ENCODE data around the gene RNGTT.
A peak's percentile ranks its signal among the peaks of the same experiment; 100 is the strongest.

Gene RNGTT

DNA sequence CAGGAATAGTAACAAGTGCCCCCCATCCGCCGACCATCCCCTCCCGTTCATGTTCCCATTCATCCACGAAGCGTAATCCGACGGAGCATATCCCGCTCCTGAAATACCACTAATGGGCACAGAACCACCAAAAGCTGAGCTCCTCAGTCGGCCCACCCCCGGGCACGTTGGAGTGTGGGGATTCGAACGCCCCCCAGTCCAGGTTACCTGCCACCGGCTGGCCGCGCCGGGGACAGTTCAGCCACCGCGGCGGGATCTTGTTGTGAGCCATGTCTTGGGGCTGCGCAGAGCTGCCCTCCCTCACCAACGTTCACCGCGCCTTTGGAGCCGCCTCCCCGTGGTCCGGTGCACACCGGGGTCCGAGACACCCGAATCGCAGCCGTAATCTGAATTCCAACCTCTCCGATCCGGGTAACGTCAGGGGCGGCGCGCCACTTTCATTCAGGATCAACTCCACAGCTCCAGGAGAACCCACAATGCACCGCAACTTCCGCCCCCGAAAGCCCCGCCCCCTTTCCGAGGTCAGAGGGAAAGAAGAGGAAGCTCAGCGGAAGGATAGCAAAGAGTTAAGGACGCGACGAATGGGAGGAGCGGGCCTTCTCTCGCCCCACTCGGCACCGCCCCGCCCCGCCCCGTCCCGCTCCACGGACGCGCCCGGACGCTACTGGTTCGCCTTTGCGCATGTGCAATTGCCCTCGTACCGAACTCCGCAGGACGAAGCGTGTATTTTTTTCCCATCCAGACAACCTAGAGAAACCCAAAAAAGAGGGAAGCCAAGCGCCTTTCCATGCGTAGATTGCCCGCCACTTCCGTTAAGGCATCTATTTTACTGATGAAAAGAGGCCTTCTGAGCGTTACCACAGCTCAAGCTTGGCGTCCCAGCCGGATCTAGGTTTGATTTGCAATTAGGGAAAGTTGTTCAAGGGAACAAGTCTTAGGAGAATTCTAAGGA, at the start of gene RNGTT:
TSS of gene RNGTT (minus strand) at position 480 of the 952 bp plus-strand sequence. CDS start at position 271, 209 bp downstream.
- Histone ChIP-seq H3K4me3 (ENCODE audit: low read depth in 1 of 2, low read length in 2 of 2) (peak within 1 kb of the TSS; percentile 88 to 99), H3K4me1 (ENCODE audit: control insufficient read depth in 1 of 2, insufficient read depth in 2 of 2, low read length in 2 of 2) (peaks cover 7 to 15% of the 10 kb centered on the region in 2 donors), H3K9me3 (ENCODE audit: control insufficient read depth in 1 of 2, low read length in 2 of 2) (no peaks in the 10 kb centered on the region), H3K36me3 (ENCODE audit: control insufficient read depth in 1 of 2, insufficient read depth in 2 of 2, low read length in 2 of 2) (no peaks in the 10 kb centered on the region), H3K27ac (ENCODE audit: low read depth, low read length) (peak within 1 kb of the TSS; percentile 63), H3K27me3 (ENCODE audit: control insufficient read depth in 1 of 2, insufficient read depth in 2 of 2, low read length in 2 of 2) (no peaks in the 10 kb centered on the region), H3K9ac (ENCODE audit: low read depth in 1 of 2, low read length in 2 of 2) (peak within 1 kb of the TSS; percentile 96 to 97)

- Histone ChIP-seq H3K9ac (ENCODE audit: low read depth in 1 of 2, low read length in 2 of 2) (no peak overlapping the region), H3K36me3 (ENCODE audit: control insufficient read depth in 1 of 2, insufficient read depth in 2 of 2, low read length in 2 of 2) (no peaks in the 10 kb centered on the region), H3K27me3 (ENCODE audit: control insufficient read depth in 1 of 2, insufficient read depth in 2 of 2, low read length in 2 of 2) (no peaks in the 10 kb centered on the region), H3K4me3 (ENCODE audit: low read depth in 1 of 2, low read length in 2 of 2) (no peak overlapping the region), H3K9me3 (ENCODE audit: control insufficient read depth in 1 of 2, low read length in 2 of 2) (no peaks in the 10 kb centered on the region), H3K27ac (ENCODE audit: low read depth, low read length) (no peak overlapping the region), H3K4me1 (ENCODE audit: control insufficient read depth in 1 of 2, insufficient read depth in 2 of 2, low read length in 2 of 2) (peaks cover 16 to 26% of the 10 kb centered on the region in 2 donors)
Observed at GRCh38 chr6:89011436-89011835, 48.0 kb upstream of the RNGTT start.

- no peaks in the 10 kb centered on the region for H3K27me3 ChIP-seq (ENCODE audit: control insufficient read depth in 1 of 2, insufficient read depth in 2 of 2, low read length in 2 of 2)
- H3K9me3 ChIP-seq (ENCODE audit: control insufficient read depth in 1 of 2, low read length in 2 of 2): no peaks in the 10 kb centered on the region
- H3K27ac ChIP-seq (ENCODE audit: low read depth, low read length): no peak overlapping the region
- no peaks in the 10 kb centered on the region for H3K36me3 ChIP-seq (ENCODE audit: control insufficient read depth in 1 of 2, insufficient read depth in 2 of 2, low read length in 2 of 2)
- H3K4me1 ChIP-seq (ENCODE audit: control insufficient read depth in 1 of 2, insufficient read depth in 2 of 2, low read length in 2 of 2): peaks cover 16 to 26% of the 10 kb centered on the region in 2 donors
- H3K9ac ChIP-seq (ENCODE audit: low read depth in 1 of 2, low read length in 2 of 2): no peak overlapping the region
- no peak overlapping the region for H3K4me3 ChIP-seq (ENCODE audit: low read depth in 1 of 2, low read length in 2 of 2)
Observed at GRCh38 chr6:89010825-89011224, 47.4 kb upstream of the RNGTT start.

DNA sequence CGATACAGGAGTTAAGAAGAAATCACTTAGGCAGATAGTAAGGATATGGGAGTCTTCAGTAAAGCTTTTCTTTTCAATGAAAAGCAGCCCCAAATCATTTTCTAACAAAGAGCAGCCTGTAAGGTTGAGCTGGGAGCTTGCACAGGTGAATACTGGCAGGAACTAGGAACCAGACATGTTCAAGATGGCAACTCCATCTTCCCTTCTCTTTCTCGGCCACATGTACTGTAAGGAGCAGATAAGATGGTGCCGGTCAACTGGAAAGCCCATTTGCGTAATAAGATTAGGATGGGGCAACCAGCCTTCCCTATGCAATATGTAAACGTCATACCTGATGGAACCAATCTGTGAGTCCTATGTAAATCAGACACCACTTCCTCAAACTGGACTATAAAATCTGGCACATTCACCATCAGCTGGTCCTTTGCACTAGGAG, 46.2 kb upstream of the RNGTT start:
- no peaks in the 10 kb centered on the region for H3K9me3 ChIP-seq (ENCODE audit: control insufficient read depth in 1 of 2, low read length in 2 of 2)
- H3K4me3 ChIP-seq (ENCODE audit: low read depth in 1 of 2, low read length in 2 of 2): no peak overlapping the region
- H3K27me3 ChIP-seq (ENCODE audit: control insufficient read depth in 1 of 2, insufficient read depth in 2 of 2, low read length in 2 of 2): no peaks in the 10 kb centered on the region
- no peak overlapping the region for H3K27ac ChIP-seq (ENCODE audit: low read depth, low read length)
- no peaks in the 10 kb centered on the region for H3K36me3 ChIP-seq (ENCODE audit: control insufficient read depth in 1 of 2, insufficient read depth in 2 of 2, low read length in 2 of 2)
- no peak overlapping the region for H3K9ac ChIP-seq (ENCODE audit: low read depth in 1 of 2, low read length in 2 of 2)
- H3K4me1 ChIP-seq (ENCODE audit: control insufficient read depth in 1 of 2, insufficient read depth in 2 of 2, low read length in 2 of 2): peaks cover 16 to 26% of the 10 kb centered on the region in 2 donors

DNA sequence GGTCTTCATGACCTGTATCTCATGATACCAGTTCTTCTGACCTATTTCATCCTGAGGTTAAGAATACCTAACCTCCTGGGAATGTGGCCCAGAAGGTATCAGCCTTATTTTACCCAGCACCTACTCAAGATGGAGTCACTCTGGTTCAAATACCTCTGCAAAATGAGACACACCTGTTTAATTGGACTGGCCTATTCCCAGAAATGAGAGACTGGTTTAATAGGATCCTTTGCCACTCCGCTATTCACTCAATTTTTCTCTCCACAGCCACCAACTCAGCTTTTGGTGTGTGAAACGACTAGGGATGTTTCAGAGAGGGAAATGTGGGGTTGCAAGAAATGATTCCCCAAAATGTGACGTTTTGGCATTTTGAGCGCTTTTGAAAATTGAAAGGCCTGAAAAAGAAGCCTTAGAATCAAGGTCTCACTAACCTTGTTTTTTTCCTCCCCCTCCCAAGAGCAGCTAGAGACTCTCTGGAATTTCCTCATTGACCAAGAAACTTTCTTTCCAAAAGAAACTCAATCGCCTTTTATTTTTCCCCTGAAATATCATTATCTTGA, 45.5 kb upstream of the RNGTT start:
- no peaks in the 10 kb centered on the region for H3K27me3 ChIP-seq (ENCODE audit: control insufficient read depth in 1 of 2, insufficient read depth in 2 of 2, low read length in 2 of 2)
- no peaks in the 10 kb centered on the region for H3K9me3 ChIP-seq (ENCODE audit: control insufficient read depth in 1 of 2, low read length in 2 of 2)
- H3K36me3 ChIP-seq (ENCODE audit: control insufficient read depth in 1 of 2, insufficient read depth in 2 of 2, low read length in 2 of 2): no peaks in the 10 kb centered on the region
- H3K27ac ChIP-seq (ENCODE audit: low read depth, low read length): no peak overlapping the region
- peaks cover 16 to 26% of the 10 kb centered on the region in 2 donors for H3K4me1 ChIP-seq (ENCODE audit: control insufficient read depth in 1 of 2, insufficient read depth in 2 of 2, low read length in 2 of 2)
- no peak overlapping the region for H3K9ac ChIP-seq (ENCODE audit: low read depth in 1 of 2, low read length in 2 of 2)
- H3K4me3 ChIP-seq (ENCODE audit: low read depth in 1 of 2, low read length in 2 of 2): no peak overlapping the region

DNA sequence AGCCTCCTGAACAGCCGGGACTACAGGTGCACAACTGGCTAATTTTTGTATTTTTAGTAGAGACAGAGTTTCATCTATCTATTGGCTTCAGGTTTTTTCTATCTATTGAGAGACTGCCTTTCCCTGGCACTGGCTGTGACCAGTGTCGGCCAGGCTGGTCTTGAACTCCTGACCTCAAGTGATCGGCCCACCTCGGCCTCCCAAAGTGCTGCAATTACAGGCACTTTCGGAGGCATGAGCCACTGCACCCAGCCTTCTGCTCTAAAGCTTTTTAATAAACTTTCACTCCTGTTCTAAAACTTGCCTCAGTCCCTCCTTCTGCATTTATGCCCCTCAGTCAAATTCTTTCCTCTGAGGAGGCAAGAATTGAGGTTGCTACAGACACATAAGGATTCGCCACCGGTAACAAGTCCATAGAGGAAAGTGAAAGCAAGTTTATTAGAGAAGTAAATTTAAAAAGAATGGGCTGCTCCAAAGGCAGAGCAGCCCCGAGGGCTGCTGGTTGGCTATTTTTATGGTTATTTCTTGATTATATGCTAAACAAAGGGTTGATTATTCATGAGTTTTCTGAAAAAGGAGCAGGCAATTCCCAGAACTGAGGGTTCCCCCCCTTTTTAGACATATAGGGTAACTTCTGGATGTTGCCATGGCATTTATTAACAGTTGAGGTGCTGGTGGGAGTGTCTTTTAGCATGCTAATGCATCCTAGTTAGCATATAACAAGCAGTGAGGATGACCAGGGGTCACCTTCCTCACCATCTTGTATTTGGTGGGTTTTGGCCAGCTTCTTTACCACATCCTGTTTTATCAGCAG, 44.8 kb upstream of the RNGTT start:
- H3K4me1 ChIP-seq (ENCODE audit: control insufficient read depth in 1 of 2, insufficient read depth in 2 of 2, low read length in 2 of 2): peaks cover 14 to 23% of the 10 kb centered on the region in 2 donors
- H3K27ac ChIP-seq (ENCODE audit: low read depth, low read length): no peak overlapping the region
- no peaks in the 10 kb centered on the region for H3K36me3 ChIP-seq (ENCODE audit: control insufficient read depth in 1 of 2, insufficient read depth in 2 of 2, low read length in 2 of 2)
- H3K27me3 ChIP-seq (ENCODE audit: control insufficient read depth in 1 of 2, insufficient read depth in 2 of 2, low read length in 2 of 2): no peaks in the 10 kb centered on the region
- no peaks in the 10 kb centered on the region for H3K9me3 ChIP-seq (ENCODE audit: control insufficient read depth in 1 of 2, low read length in 2 of 2)
- peak overlapping the region; percentile 2 to 32 for H3K4me3 ChIP-seq (ENCODE audit: low read depth in 1 of 2, low read length in 2 of 2)
- no peak overlapping the region for H3K9ac ChIP-seq (ENCODE audit: low read depth in 1 of 2, low read length in 2 of 2)

GRCh38 chr6:89007209-89008000, 44.0 kb upstream of the RNGTT start:
- H3K27ac ChIP-seq (ENCODE audit: low read depth, low read length): no peak overlapping the region

DNA sequence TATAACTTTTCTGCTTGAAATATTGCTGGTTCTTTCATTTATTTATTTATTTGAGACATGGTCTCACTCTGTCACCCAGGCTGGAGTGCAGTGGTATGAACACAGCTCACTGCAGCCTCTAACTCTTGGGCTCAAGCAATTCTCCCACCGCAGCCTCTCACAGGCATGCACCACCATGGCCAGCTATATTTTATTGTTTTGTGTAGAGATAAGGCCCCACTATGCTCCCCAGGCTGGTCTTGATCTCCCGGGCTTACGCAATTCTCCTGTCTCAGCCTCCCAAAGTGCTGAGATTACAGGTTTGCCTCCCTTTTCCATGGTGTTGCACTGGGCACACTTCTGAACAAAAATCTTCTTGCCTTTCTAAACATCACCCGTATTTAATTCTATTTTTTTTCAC, 39.1 kb upstream of the RNGTT start:
- Histone ChIP-seq H3K9ac (ENCODE audit: low read depth in 1 of 2, low read length in 2 of 2) (no peak overlapping the region), H3K27me3 (ENCODE audit: control insufficient read depth in 1 of 2, insufficient read depth in 2 of 2, low read length in 2 of 2) (no peaks in the 10 kb centered on the region), H3K36me3 (ENCODE audit: control insufficient read depth in 1 of 2, insufficient read depth in 2 of 2, low read length in 2 of 2) (no peaks in the 10 kb centered on the region), H3K4me1 (ENCODE audit: control insufficient read depth in 1 of 2, insufficient read depth in 2 of 2, low read length in 2 of 2) (peaks cover 2 to 4% of the 10 kb centered on the region in 2 donors), H3K4me3 (ENCODE audit: low read depth in 1 of 2, low read length in 2 of 2) (no peak overlapping the region), H3K27ac (ENCODE audit: low read depth, low read length) (no peak overlapping the region), H3K9me3 (ENCODE audit: control insufficient read depth in 1 of 2, low read length in 2 of 2) (no peaks in the 10 kb centered on the region)

More at GRCh38 chr6:89007209-89008000, 44.0 kb upstream of the RNGTT start:
- Histone ChIP-seq H3K4me3 (ENCODE audit: low read depth in 1 of 2, low read length in 2 of 2) (peak overlapping the region; percentile 2 to 32), H3K36me3 (ENCODE audit: control insufficient read depth in 1 of 2, insufficient read depth in 2 of 2, low read length in 2 of 2) (no peaks in the 10 kb centered on the region), H3K9ac (ENCODE audit: low read depth in 1 of 2, low read length in 2 of 2) (no peak overlapping the region), H3K27me3 (ENCODE audit: control insufficient read depth in 1 of 2, insufficient read depth in 2 of 2, low read length in 2 of 2) (no peaks in the 10 kb centered on the region), H3K4me1 (ENCODE audit: control insufficient read depth in 1 of 2, insufficient read depth in 2 of 2, low read length in 2 of 2) (peaks cover 11 to 19% of the 10 kb centered on the region in 2 donors), H3K9me3 (ENCODE audit: control insufficient read depth in 1 of 2, low read length in 2 of 2) (no peaks in the 10 kb centered on the region)

GRCh38 chr6:88997327-88997726, 33.9 kb upstream of the RNGTT start:
- H3K27me3 ChIP-seq (ENCODE audit: control insufficient read depth in 1 of 2, insufficient read depth in 2 of 2, low read length in 2 of 2): no peaks in the 10 kb centered on the region
- H3K36me3 ChIP-seq (ENCODE audit: control insufficient read depth in 1 of 2, insufficient read depth in 2 of 2, low read length in 2 of 2): no peaks in the 10 kb centered on the region
- no peak overlapping the region for H3K9ac ChIP-seq (ENCODE audit: low read depth in 1 of 2, low read length in 2 of 2)
- H3K4me3 ChIP-seq (ENCODE audit: low read depth in 1 of 2, low read length in 2 of 2): no peak overlapping the region
- H3K9me3 ChIP-seq (ENCODE audit: control insufficient read depth in 1 of 2, low read length in 2 of 2): no peaks in the 10 kb centered on the region
- H3K4me1 ChIP-seq (ENCODE audit: control insufficient read depth in 1 of 2, insufficient read depth in 2 of 2, low read length in 2 of 2): peaks cover 0 to 5% of the 10 kb centered on the region in 2 donors
- no peak overlapping the region for H3K27ac ChIP-seq (ENCODE audit: low read depth, low read length)

All from duodenal mucosa (tissue), 2 donors.